ENCODE measurements around the gene GNMT.
"Not testable (repeated sequence)": the region's sequence is repeated elsewhere in the genome, so short reads cannot be mapped to it uniquely, and the experiment has no call there.

The GNMT gene
- 0 to 0.52 (median 0.18) reads per million in 18 experiments for total RNA-seq

GRCh38 chr6:42960243-42961019 lies at the start of gene GNMT:
GNMT (plus strand) TSS chr6:42960754; CDS start chr6:42960768, 14 bp downstream.
- DNase-seq: no peak

GRCh38 chr6:42911171-42912021 lies 49.2 kb upstream of the GNMT start:
- no peak for DNase-seq

DNA sequence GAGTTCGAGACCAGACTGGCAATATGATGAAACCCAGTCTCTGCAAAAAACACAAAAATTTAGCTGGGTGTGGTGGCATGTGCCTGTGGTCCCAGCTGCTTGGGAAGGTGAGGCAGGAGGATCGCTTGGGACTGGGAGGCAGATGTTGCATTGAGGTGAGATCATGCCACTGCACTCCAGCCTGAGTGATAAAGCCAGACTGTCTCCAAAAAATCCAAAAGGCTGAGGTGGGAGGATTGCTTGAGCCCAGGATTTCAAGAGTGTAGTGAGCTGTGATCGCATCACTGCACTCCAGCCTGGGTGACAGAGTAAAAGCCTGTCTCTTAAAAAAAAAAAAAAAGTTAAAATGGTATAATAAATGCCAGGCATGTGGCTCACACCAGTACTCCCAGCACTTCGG lies 46.0 kb upstream of the GNMT start:
- DNase-seq: no peak

DNA sequence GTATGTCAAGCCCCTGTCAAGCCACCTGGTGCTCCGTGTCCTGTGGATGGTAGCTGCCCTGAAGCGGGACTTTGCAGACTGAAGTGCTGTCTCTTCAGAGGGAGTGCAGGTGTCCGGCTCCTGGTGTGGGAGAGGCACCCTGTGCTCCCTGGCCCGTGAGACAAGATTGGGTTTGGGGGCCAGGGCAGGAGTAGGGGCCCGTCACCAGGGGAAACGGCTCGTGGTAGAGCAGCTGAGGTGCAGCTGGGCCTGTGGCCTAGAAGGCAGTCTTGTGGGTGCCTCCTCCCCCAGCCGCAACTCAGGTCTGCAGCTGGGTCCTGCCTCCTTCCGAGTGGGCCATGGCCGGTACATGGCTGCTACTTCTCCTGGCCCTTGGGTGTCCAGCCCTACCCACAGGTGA lies 44.8 kb upstream of the GNMT start, which contains the start of gene PTCRA:
PTCRA (plus strand) TSS at position 322 of the 400 bp plus-strand sequence; CDS start at position 339, 17 bp downstream.
- no peak for DNase-seq

- no peak for DNase-seq
These were observed 44.3 kb upstream of the GNMT start for GRCh38 chr6:42916288-42916687.

- DNase-seq: no peak
These were observed 38.8 kb upstream of the GNMT start for GRCh38 chr6:42921801-42922200.

GRCh38 chr6:42923666-42924065 lies 36.9 kb upstream of the GNMT start:
- DNase-seq: peak; percentile 70 to 84

- DNase-seq: no peak
These were observed 35.2 kb upstream of the GNMT start for GRCh38 chr6:42925248-42925857.

DNA sequence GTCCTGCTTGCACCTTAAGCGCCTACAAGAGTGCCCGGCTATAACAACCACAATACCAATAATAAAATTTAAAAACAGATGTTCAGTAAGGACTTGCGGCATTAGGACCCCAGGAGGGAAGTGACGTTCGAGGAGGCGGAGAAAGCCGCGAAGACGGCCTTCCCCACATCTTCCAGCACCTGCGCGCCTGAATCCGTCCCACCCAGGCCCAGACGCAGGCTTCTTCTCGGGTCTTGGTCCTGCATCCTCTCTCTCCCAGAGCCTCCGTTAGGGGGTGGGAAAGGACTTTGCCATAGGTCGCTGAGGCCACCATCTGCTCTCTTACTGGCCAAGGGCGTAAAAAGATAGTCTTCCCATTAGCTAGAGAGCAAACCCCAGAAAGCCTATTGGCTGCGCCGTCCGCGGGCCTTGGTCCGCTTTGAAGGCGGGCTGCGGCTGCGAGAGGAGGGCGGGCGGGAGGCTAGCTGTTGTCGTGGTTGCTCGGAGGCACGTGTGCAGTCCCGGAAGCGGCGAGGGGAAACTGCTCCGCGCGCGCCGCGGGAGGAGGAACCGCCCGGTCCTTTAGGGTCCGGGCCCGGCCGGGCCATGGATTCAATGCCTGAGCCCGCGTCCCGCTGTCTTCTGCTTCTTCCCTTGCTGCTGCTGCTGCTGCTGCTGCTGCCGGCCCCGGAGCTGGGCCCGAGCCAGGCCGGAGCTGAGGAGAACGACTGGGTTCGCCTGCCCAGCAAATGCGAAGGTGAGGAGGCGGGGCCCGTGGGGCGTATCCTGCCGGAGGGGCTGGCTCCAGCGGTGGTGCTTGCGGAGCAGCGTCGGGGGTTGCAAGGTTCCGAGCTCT lies 31.4 kb upstream of the GNMT start, which contains the start of gene CNPY3:
CNPY3 (plus strand) TSS at position 495 of the 835 bp plus-strand sequence; CDS start at position 586, 91 bp downstream.
- peak; percentile 97 to 98 for DNase-seq

DNA sequence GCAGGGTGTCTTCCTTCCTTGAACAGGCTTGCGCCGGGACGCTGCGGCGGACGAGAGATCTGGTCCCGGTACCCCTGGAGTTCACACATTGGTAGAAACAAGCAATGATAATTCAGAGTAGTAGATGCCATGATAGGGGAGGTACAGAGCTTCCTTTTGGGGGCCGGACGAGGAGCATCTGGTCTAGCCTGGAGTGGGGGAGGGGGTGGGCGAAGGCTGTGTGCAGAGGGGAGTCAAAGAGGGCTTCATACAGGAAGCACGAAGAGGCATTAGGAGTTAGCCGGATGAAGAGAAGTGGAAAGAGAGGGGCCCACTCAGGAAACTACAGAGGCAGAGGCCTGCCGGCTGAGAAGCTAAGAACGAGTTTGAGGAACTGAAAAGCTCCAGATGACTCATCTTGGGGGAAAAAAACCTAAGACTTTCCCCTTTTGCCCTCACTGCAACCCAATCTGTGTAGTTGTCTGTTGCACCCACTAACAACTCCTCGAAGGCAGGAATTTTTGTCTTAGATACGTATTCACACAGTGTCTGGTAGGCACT lies 30.7 kb upstream of the GNMT start:
- peak; percentile 91 to 94 for DNase-seq

DNA sequence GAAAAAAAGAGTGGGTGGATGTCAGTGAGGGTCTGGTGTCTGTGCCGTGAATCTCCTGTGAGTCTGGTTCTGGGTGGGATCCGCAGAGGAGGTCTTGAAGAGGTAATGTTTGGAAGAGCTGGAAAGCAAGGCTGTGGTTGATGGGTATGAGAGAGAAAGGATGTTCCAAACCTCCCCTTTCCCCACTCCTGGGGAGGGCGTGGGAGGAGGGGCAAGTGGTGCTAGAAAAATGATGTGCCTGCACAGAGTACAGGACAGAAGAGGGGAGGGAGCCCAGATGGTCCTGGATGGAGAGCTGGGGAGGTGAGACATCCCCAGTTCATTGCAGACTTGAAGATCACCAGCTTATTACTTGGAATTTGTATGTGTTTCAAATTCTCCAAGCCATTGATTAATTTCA lies 28.1 kb upstream of the GNMT start:
- DNase-seq: no peak

DNA sequence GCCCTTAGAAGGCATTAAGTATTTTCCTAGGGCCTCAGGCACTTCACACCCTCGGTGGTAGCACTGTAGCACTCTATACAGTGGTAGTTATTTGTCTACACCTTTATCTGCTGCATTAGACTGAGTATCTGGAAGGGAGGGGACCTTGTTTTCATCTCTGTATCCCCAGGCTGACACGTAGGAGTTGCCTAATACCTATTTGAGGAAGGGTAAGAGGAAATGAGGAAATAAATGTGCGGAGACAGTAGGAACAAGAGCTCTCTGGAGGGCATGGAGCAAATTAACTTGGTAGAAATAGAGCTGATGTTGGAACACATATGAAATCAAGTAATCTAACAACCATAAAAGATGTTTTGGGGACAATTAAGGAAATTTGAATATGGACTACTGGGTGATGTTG lies 27.3 kb upstream of the GNMT start:
- peak; percentile 66 to 80 for DNase-seq

DNA sequence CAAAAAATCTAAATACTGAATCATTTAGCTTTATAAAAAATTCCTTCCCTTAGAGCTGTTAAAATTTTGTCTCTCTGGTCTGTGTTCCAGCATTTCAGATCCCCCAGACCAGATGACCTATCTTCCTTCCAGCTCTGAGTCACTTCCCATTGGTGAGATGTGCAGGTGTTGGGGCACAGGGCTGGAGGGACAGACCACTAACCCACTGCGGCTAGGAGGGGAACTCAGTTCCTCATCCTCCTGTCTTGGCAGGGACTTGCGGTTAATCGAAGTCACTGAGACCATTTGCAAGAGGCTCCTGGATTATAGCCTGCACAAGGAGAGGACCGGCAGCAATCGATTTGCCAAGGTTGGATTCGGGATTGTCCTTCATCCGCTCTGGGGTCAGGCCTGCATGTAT lies 25.2 kb upstream of the GNMT start:
- DNase-seq: no peak

- DNase-seq: no peak
These were observed 24.2 kb upstream of the GNMT start for GRCh38 chr6:42936398-42936797.

DNA sequence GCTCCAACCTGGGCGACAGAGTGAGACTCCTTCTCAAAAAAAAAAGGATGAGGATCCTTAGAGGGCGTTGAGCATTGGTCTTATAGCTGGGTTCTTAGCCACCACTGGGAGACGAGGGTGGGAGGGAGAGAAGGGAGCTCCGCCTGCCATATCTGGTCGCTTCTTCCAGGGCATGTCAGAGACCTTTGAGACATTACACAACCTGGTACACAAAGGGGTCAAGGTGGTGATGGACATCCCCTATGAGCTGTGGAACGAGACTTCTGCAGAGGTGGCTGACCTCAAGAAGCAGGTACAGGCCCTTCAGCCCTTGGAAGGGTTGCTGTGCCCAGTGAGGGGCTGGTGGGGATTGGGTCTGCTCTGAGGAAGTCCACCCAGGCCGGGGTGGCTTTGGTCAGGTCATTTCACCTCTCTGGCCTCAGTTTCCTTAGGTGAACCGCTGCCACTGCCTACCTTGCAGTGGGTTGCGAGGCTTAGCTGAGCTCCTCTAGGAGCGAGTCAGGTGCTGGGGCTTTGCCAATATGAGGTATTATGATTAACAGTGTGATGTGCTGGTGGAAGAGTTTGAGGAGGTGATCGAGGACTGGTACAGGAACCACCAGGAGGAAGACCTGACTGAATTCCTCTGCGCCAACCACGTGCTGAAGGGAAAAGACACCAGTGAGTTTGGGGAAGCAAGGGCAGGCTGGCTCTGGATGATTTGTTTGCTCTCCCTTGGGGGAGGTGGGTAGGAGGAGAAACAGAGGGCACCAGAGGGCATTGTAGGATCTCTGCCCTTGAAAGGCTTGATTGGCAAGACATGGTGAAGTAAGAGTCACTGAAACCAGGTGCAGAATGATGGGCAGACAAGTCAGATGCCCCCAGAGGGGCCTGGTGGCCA lies 22.8 kb upstream of the GNMT start:
- no peak for DNase-seq

DNA sequence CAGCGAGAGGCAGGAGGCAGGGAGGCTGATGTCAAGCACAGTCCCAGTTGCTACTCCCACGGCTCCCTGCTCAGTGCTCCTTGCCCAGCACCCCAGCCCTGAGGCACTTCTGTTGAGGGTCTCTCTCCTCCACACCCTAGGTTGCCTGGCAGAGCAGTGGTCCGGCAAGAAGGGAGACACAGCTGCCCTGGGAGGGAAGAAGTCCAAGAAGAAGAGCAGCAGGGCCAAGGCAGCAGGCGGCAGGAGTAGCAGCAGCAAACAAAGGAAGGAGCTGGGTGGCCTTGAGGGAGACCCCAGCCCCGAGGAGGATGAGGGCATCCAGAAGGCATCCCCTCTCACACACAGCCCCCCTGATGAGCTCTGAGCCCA lies 22.1 kb upstream of the GNMT start:
- no peak for DNase-seq

- no peak for DNase-seq
These were observed 21.4 kb upstream of the GNMT start for GRCh38 chr6:42938987-42939809.

GRCh38 chr6:42939810-42940167 lies 20.8 kb upstream of the GNMT start:
- no peak for DNase-seq

GRCh38 chr6:42940493-42941045 lies 20.0 kb upstream of the GNMT start:
- no peak for DNase-seq

GRCh38 chr6:42941356-42941755 lies 19.2 kb upstream of the GNMT start:
- DNase-seq: not testable (repeated sequence)
